Esophagus (tissue), 2 donors: Measurements from ENCODE around the gene NOTCH2. TPM values are rescaled to one million over a fixed set of nuclear protein-coding genes. Genes with fewer than 3 reads are reported as not detected.

Experiments used
- polyA plus RNA-seq, 2 donors: library from polyadenylated mRNA; stranded (reverse); fragments of 200-250 nt; gene quantifications; one replicate each; pipeline ENCODE4 v1.2.3, GENCODE V29; 2013
- donor health status: healthy with polysubstance abuse.
- donor health status: Bipolar disorder and iron deficiency.

NOTCH2 gene
- polyA plus RNA-seq, 2 donors = 12.5 TPM

Other genes with a start within 250 kb of the NOTCH2 start
- gene ADAM30, start 173.1 kb downstream of the NOTCH2 start, polyA plus RNA-seq = not detected
- 1 to 10 TPM; 9.8 to 10.0 TPM for gene SEC22B, start 106.9 kb upstream of the NOTCH2 start, polyA plus RNA-seq